Spleen (tissue), 7 donors: ENCODE results near the gene PRR33.

Experiments used
- CTCF ChIP-seq, 11 experiments: fragments of 200-600 bp in 7 of 11; fragments of 450-650 bp in 4 of 11; sonication (generic) in 4 of 11; IDR thresholded peaks in 8 of 11; conservative IDR thresholded peaks in 3 of 11; 1 replicate in 7 of 11; 2 replicates in 4 of 11; pipeline versions ENCODE4 v1.4.0 to v1.8.0; 2016 to 2021; ENCODE audit warnings: antibody characterized with exemption in 11 of 11, inconsistent platforms in 4 of 11, mild to moderate bottlenecking in 1 of 11
- POLR2A ChIP-seq, 3 donors: fragments of 450-650 bp; IDR thresholded peaks; one replicate each; pipeline ENCODE4 v1.5.1; 2017; ENCODE audit warnings: antibody characterized with exemption in 3 of 3, mild to moderate bottlenecking in 1 of 3
- POLR2AphosphoS5 ChIP-seq, 3 donors: sonication (generic); formaldehyde crosslinking; IDR thresholded peaks; one replicate each; pipeline ENCODE4 v1.5.1; 2017; ENCODE audit warnings: antibody characterized with exemption in 3 of 3
- donor health status: DM: no; HTN: no; CAD: no; lungs with moderate emphysema.
- donor health status: DM: no; HTN: no; CAD: no.
- donor health status: DM: no; HTN: no; CAD: no.

DNA sequence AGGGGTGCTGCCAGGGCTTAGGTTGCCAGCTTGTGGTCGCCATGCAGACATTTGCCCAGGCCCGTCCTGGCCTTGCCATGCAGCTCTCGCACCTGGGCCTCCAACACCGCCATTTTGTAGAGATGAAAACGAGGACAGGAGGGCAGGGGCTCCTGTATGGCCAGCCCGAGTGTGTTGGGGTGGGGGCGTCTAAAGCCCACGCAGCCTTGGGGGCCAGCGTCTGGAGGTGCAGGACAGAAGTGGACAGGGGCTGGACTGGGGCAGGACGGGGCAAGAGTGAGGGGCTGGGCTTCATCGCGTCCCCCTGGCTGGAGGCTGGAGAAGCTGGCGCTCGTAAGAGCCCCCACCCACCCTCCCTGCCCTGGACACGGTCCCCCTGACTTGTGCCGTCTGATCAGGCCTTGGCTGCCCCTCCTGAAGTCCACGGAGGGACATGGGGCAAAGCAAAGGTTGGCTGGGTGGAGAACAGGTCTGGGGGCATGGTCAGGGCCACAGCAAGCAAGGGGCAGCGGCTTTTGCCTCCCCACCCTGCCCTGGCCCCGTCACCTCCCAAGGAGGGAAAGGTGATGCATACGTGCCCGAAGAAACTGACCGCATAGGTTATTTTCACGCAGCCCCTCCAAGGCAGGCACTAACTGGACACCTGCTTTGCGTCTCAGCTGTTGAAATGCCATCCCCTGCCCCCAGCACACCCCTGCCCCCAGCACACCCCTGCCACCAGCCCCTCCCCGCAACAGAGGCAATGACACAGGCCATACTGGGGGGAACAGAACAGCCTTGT lies 28.6 kb upstream of the PRR33 start:
- TF ChIP-seq CTCF (IDR thresholded peaks at IDR 0.05 in 8 of 11, conservative IDR thresholded peaks at IDR 0.05 in 3 of 11) (no peak), POLR2AphosphoS5 (IDR thresholded peaks at IDR 0.05) (no peak), POLR2A (IDR thresholded peaks at IDR 0.05) (no peak)
